ENCODE data around the gene PGPEP1. TPM values are rescaled to one million over a fixed set of nuclear protein-coding genes. Genes with fewer than 3 reads are reported as not detected.
"Not testable (repeated sequence)": the region's sequence is repeated elsewhere in the genome, so short reads cannot be mapped to it uniquely, and the experiment has no call there.

The PGPEP1 gene
- total and polyA plus RNA-seq, 3 donors from 2014 or later: 10.8 to 16.2 (median 12.4) TPM

- TF ChIP-seq CTCF (IDR thresholded peaks at IDR 0.05): no peak
- TF ChIP-seq POLR2A (IDR thresholded peaks at IDR 0.05): no peak
- Histone ChIP-seq H3K9me3 (no peaks in the 10 kb centered on the region), H3K36me3 (ENCODE audit: low read depth, missing control alignments) (no peaks in the 10 kb centered on the region), H3K4me1 (peaks cover 24% of the 10 kb centered on the region), H3K27ac (peak overlapping the region in 1 of 2 donors; percentile 68), H3K27me3 (no peaks in the 10 kb centered on the region), H3K4me3 (peak overlapping the region in 1 of 2 donors; percentile 84)
- 18 to 36% methylated on average over 9 of the region's 9 CpGs for WGBS, 2 donors
- intact Hi-C loops (cut with DNase I; ENCODE audit: low total_unique reads): loop anchor here (5.0 kb wide), 1 partner anchor 44 kb away; no protein-coding TSS in a partner anchor
- no peak for DNase-seq
Measured at GRCh38 chr19:18321734-18322102, 18.7 kb upstream of the PGPEP1 start.

- peak overlapping the region; percentile 76 to 84 for H3K4me3 ChIP-seq
- TF ChIP-seq CTCF (IDR thresholded peaks at IDR 0.05): no peak
- TF ChIP-seq POLR2A (IDR thresholded peaks at IDR 0.05): no peak
- no peaks in the 10 kb centered on the region for H3K9me3 ChIP-seq
- DNase-seq: peak; percentile 60
- no peaks in the 10 kb centered on the region for H3K27me3 ChIP-seq
- peak overlapping the region; percentile 68 to 94 for H3K27ac ChIP-seq
- H3K4me1 ChIP-seq: peaks cover 24% of the 10 kb centered on the region
- no peaks in the 10 kb centered on the region for H3K36me3 ChIP-seq (ENCODE audit: low read depth, missing control alignments)
- WGBS, 2 donors: 2 to 6% methylated on average over 7 of the region's 7 CpGs
- intact Hi-C loops (cut with DNase I; ENCODE audit: low total_unique reads): loop anchor here (5.0 kb wide), 1 partner anchor 45 kb away; no protein-coding TSS in a partner anchor
Measured at GRCh38 chr19:18322318-18322758, 18.1 kb upstream of the PGPEP1 start.

- DNase-seq: peak; percentile 99
- peak within 1 kb of the TSS; percentile 85 to 94 for H3K27ac ChIP-seq
- WGBS, 2 donors: 0% methylated on average over 30 to 73 of the region's 75 CpGs
- no peaks in the 10 kb centered on the region for H3K27me3 ChIP-seq
- H3K36me3 ChIP-seq (ENCODE audit: low read depth, missing control alignments): no peaks in the 10 kb centered on the region
- peak within 1 kb of the TSS; percentile 76 to 84 for H3K4me3 ChIP-seq
- TF ChIP-seq CTCF (IDR thresholded peaks at IDR 0.05) (peak in 1 of 3 experiments; percentile 35), POLR2A (IDR thresholded peaks at IDR 0.05) (peak; percentile 29)
- intact Hi-C loops (cut with DNase I; ENCODE audit: low total_unique reads): loop anchor here (5.0 kb wide), 1 partner anchor 46 kb away; no protein-coding TSS in a partner anchor
- no peaks in the 10 kb centered on the region for H3K9me3 ChIP-seq
- H3K4me1 ChIP-seq: peaks cover 24% of the 10 kb centered on the region
Measured at GRCh38 chr19:18322759-18323460, 17.5 kb upstream of the PGPEP1 start, which contains the start of gene LSM4. TSS of gene LSM4 (minus strand) at chr19:18323076. CDS start at chr19:18323020, 56 bp downstream.

GRCh38 chr19:18324373-18324731, 16.0 kb upstream of the PGPEP1 start:
- DNase-seq: not testable (repeated sequence)
- intact Hi-C loops (cut with DNase I; ENCODE audit: low total_unique reads): loop anchor here (5.0 kb wide), 1 partner anchor 47 kb away; no protein-coding TSS in a partner anchor
- peaks cover 28% of the 10 kb centered on the region for H3K4me1 ChIP-seq

GRCh38 chr19:18326772-18327171, 13.6 kb upstream of the PGPEP1 start:
- H3K27ac ChIP-seq: no peak overlapping the region
- H3K9me3 ChIP-seq: no peaks in the 10 kb centered on the region
- DNase-seq: no peak
- TF ChIP-seq CTCF (IDR thresholded peaks at IDR 0.05) (no peak), POLR2A (IDR thresholded peaks at IDR 0.05) (no peak)
- WGBS, 2 donors: 90 to 92% methylated on average over 2 to 5 of the region's 5 CpGs
- H3K27me3 ChIP-seq: no peaks in the 10 kb centered on the region
- intact Hi-C loops (cut with DNase I; ENCODE audit: low total_unique reads): no loop called here
- no peaks in the 10 kb centered on the region for H3K36me3 ChIP-seq (ENCODE audit: low read depth, missing control alignments)
- H3K4me3 ChIP-seq: no peak overlapping the region
- peaks cover 20% of the 10 kb centered on the region for H3K4me1 ChIP-seq

More at GRCh38 chr19:18324373-18324731, 16.0 kb upstream of the PGPEP1 start:
- not testable (repeated sequence) for H3K9me3 ChIP-seq; H3K4me3 ChIP-seq; H3K27me3 ChIP-seq; H3K36me3 ChIP-seq (ENCODE audit: low read depth, missing control alignments)
- 49 to 52% methylated on average over 6 of the region's 6 CpGs for WGBS, 2 donors
- peak overlapping the region in 1 of 2 donors; percentile 85 for H3K27ac ChIP-seq

Data from testis (tissue), 3 donors.